CD4-positive, alpha-beta T cell treated with Interleukin-2 at 100 ng/mL for 4 hours (primary cell): ENCODE results near the gene PGLYRP3.
"Not testable (repeated sequence)": the region's sequence is repeated elsewhere in the genome, so short reads cannot be mapped to it uniquely, and the experiment has no call there.

ENCODE experiments used
- DNase-seq: peaks from one replicate; pipeline ENCODE4 v3.0.0-alpha.2; 2020; ENCODE audit warnings: low spot score

PGLYRP3 gene

GRCh38 chr1:153348511-153349362, 36.0 kb upstream of the PGLYRP3 start, which contains the start of gene PGLYRP4:
TSS of gene PGLYRP4 (minus strand) at chr1:153348841. CDS start at chr1:153347932, 909 bp downstream.
- no peak for DNase-seq

GRCh38 chr1:153347856-153348255, 35.1 kb upstream of the PGLYRP3 start:
- DNase-seq, result no peak

- DNase-seq, result not testable (repeated sequence)
Observed at GRCh38 chr1:153347049-153347448, 34.3 kb upstream of the PGLYRP3 start.

- DNase-seq, result no peak
Observed at GRCh38 chr1:153346077-153346723, 33.4 kb upstream of the PGLYRP3 start.

GRCh38 chr1:153345187-153346076, 32.7 kb upstream of the PGLYRP3 start:
- DNase-seq, result no peak

GRCh38 chr1:153344718-153345025, 31.9 kb upstream of the PGLYRP3 start:
- no peak for DNase-seq

GRCh38 chr1:153343811-153344717, 31.3 kb upstream of the PGLYRP3 start:
- DNase-seq, result no peak

GRCh38 chr1:153343040-153343681, 30.4 kb upstream of the PGLYRP3 start:
- DNase-seq, result no peak

GRCh38 chr1:153342178-153342577, 29.4 kb upstream of the PGLYRP3 start:
- no peak for DNase-seq

- no peak for DNase-seq
Observed at GRCh38 chr1:153341431-153341934, 28.7 kb upstream of the PGLYRP3 start.

GRCh38 chr1:153340356-153340755, 27.6 kb upstream of the PGLYRP3 start:
- no peak for DNase-seq

- DNase-seq, result no peak
Observed at GRCh38 chr1:153339802-153340201, 27.1 kb upstream of the PGLYRP3 start.

- no peak for DNase-seq
Observed at GRCh38 chr1:153337980-153338853, 25.5 kb upstream of the PGLYRP3 start.

- DNase-seq, result no peak
Observed at GRCh38 chr1:153336650-153337049, 23.9 kb upstream of the PGLYRP3 start.

- DNase-seq, result no peak
Observed at GRCh38 chr1:153333902-153334301, 21.1 kb upstream of the PGLYRP3 start.

GRCh38 chr1:153324912-153325311, 12.2 kb upstream of the PGLYRP3 start:
- DNase-seq, result no peak

- no peak for DNase-seq
Observed at GRCh38 chr1:153322568-153322967, 9.8 kb upstream of the PGLYRP3 start.

GRCh38 chr1:153318145-153318544, 5.4 kb upstream of the PGLYRP3 start:
- DNase-seq, result not testable (repeated sequence)

GRCh38 chr1:153316013-153316412, 3.3 kb upstream of the PGLYRP3 start:
- not testable (repeated sequence) for DNase-seq

GRCh38 chr1:153314388-153314787, 1.6 kb upstream of the PGLYRP3 start:
- DNase-seq, result not testable (repeated sequence)
